Measurements from ENCODE around the gene SRPK2.

DNA sequence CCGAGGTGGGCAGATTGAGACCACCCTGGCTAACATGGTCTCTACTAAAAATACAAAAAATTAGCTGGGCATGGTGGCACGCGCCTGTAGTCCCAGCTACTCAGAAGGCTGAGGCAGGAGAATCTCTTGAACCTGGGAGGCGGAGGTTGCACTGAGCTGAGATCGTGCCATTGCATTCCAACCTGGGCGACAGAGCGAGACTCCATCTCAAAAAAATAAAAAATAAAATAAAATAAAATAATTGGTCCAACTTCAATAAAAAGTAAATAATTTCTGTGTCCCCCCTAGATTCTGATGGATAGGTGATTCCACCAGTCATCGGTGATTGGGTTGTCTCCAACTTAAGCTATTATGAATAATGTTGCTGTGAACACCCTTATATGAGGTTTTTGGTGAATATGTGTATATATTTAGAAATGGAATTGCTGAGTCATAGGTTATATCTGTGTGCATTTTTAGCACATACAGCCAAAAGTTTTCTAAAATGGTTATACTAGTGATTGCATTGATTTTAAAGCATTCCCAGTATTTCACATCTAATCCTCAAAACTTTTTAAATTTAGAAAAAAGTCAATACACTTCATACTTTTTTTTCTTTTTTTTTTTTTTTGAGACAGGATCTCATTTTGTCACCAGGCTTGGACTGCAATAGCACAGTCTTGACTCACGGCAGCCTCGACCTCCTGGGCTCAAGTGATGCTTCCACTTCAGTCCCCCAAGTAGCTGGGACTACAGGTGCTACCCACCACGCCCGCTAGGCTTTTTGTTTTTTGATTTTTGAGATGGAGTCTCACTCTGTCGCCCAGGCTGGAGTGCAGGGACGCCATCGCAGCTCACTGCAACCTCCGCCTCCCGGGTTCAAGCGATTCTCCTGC, 13.7 kb upstream of the SRPK2 start:
- TF ChIP-seq, protein P1, sequence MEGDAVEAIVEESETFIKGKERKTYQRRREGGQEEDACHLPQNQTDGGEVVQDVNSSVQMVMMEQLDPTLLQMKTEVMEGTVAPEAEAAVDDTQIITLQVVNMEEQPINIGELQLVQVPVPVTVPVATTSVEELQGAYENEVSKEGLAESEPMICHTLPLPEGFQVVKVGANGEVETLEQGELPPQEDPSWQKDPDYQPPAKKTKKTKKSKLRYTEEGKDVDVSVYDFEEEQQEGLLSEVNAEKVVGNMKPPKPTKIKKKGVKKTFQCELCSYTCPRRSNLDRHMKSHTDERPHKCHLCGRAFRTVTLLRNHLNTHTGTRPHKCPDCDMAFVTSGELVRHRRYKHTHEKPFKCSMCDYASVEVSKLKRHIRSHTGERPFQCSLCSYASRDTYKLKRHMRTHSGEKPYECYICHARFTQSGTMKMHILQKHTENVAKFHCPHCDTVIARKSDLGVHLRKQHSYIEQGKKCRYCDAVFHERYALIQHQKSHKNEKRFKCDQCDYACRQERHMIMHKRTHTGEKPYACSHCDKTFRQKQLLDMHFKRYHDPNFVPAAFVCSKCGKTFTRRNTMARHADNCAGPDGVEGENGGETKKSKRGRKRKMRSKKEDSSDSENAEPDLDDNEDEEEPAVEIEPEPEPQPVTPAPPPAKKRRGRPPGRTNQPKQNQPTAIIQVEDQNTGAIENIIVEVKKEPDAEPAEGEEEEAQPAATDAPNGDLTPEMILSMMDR (IDR thresholded peaks at IDR 0.05), result no peak
- no peak for TF ChIP-seq EZH2 (IDR thresholded peaks at IDR 0.05)

All from neural progenitor cell (in vitro differentiated cells).